ENCODE data around the gene UQCRC1. TPM values are rescaled to one million over a fixed set of nuclear protein-coding genes. Genes with fewer than 3 reads are reported as not detected.

The UQCRC1 gene
- total RNA-seq (159 TPM), polyA plus RNA-seq (108 TPM)
- long read RNA-seq, donor 1, partial matches to known transcripts: 0 of 4 reads
- long read RNA-seq, donor 1, other reads (novel, unspliced or antisense): 0 of 4 reads
- long read RNA-seq, donor 2, transcript UQCRC1-201 (13 exons, 1,985 nt): major isoform, 116 of 126 reads
- long read RNA-seq, donor 2, partial matches to known transcripts: 10 of 126 reads
- long read RNA-seq, donor 2, other reads (novel, unspliced or antisense): 0 of 126 reads
- long read RNA-seq, donor 3, transcript UQCRC1-201 (13 exons, 1,985 nt): major isoform, 84 of 99 reads
- long read RNA-seq, donor 3, partial matches to known transcripts: 14 of 99 reads
- long read RNA-seq, donor 3, other reads (novel, unspliced or antisense): 0 of 99 reads
- long read RNA-seq, donor 4, transcript UQCRC1-201 (13 exons, 1,985 nt): major isoform, 40 of 40 reads
- long read RNA-seq, donor 4, partial matches to known transcripts: 0 of 40 reads
- long read RNA-seq, donor 4, other reads (novel, unspliced or antisense): 0 of 40 reads
- long read RNA-seq, donor 5, transcript UQCRC1-201 (13 exons, 1,985 nt): major isoform, 111 of 134 reads
- long read RNA-seq, donor 5, partial matches to known transcripts: 22 of 134 reads
- long read RNA-seq, donor 5, other reads (novel, unspliced or antisense): 0 of 134 reads
- long read RNA-seq, donor 6, transcript UQCRC1-201 (13 exons, 1,985 nt): major isoform, 59 of 64 reads
- long read RNA-seq, donor 6, partial matches to known transcripts: 5 of 64 reads
- long read RNA-seq, donor 6, other reads (novel, unspliced or antisense): 0 of 64 reads
- long read RNA-seq, donor 7, transcript UQCRC1-201 (13 exons, 1,985 nt): major isoform, 50 of 57 reads
- long read RNA-seq, donor 7, partial matches to known transcripts: 7 of 57 reads
- long read RNA-seq, donor 7, other reads (novel, unspliced or antisense): 0 of 57 reads
- long read RNA-seq, donor 8, transcript UQCRC1-201 (13 exons, 1,985 nt): major isoform, 20 of 20 reads
- long read RNA-seq, donor 8, partial matches to known transcripts: 0 of 20 reads
- long read RNA-seq, donor 8, other reads (novel, unspliced or antisense): 0 of 20 reads
- long read RNA-seq, donor 9, transcript UQCRC1-201 (13 exons, 1,985 nt): major isoform, 45 of 45 reads
- long read RNA-seq, donor 9, partial matches to known transcripts: 0 of 45 reads
- long read RNA-seq, donor 9, other reads (novel, unspliced or antisense): 0 of 45 reads
- long read RNA-seq, donor 10, transcript UQCRC1-201 (13 exons, 1,985 nt): major isoform, 40 of 53 reads
- long read RNA-seq, donor 10, partial matches to known transcripts: 12 of 53 reads
- long read RNA-seq, donor 10, other reads (novel, unspliced or antisense): 0 of 53 reads

- DNase-seq (ENCODE audit: low read depth in 6 of 9, low spot score in 9 of 9): peak; percentile 77 to 95 (median 87)
- Histone ChIP-seq H3K27me3 (ENCODE audit: control insufficient read depth in 2 of 2, insufficient read depth in 1 of 2, low read length in 1 of 2) (no peaks in the 10 kb centered on the region), H3K4me1 (ENCODE audit: control insufficient read depth in 2 of 2, insufficient read depth in 2 of 2, low read length in 2 of 2) (peaks cover 4 to 13% of the 10 kb centered on the region in 2 donors), H3K9me3 (ENCODE audit: control insufficient read depth in 2 of 2, insufficient read depth in 1 of 2, low read length in 1 of 2) (peaks cover 0 to 4% of the 10 kb centered on the region in 2 donors), H3K4me3 (ENCODE audit: low read length in 2 of 2) (peak within 1 kb of the TSS; percentile 63 to 80), H3K36me3 (ENCODE audit: control insufficient read depth in 2 of 2, insufficient read depth in 2 of 2, low read length in 1 of 2) (peaks cover 16 to 27% of the 10 kb centered on the region in 2 donors), H3K27ac (ENCODE audit: low read depth in 1 of 2, low read length in 1 of 2) (peak within 1 kb of the TSS; percentile 64 to 70)
- WGBS: 2% methylated on average over 86 of the region's 86 CpGs
These were observed at the start of gene UQCRC1 for GRCh38 chr3:48609088-48610005. UQCRC1 (minus strand) TSS chr3:48609646; CDS start chr3:48609620, 26 bp downstream.

DNA sequence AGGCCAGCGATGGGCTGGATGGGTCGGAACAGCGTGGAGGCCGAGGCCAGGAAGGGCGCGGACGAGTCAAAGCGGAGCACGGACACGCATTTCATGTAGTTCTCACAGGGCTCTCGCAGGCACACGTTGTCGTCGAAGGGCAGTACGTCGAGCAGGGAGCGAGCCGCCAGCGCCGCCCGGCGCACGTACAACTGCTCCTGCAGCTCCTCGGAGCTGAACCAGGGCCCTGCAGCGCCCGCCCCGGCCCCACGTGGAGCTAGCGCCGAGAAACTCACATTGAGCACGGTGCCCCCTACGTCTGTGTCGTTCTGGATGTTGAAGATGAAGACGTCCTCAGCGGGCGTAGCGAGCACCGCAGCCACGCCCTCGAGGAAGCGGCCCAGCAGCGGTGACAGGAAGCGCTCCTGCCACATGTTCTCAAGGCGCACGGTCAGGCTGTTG is 47.4 kb upstream of the UQCRC1 start:
- Histone ChIP-seq H3K9me3 (ENCODE audit: control insufficient read depth in 2 of 2, insufficient read depth in 1 of 2, low read length in 1 of 2) (peaks cover 1 to 8% of the 10 kb centered on the region in 2 donors), H3K36me3 (ENCODE audit: control insufficient read depth in 2 of 2, insufficient read depth in 2 of 2, low read length in 1 of 2) (no peaks in the 10 kb centered on the region), H3K27ac (ENCODE audit: low read depth in 1 of 2, low read length in 1 of 2) (peak overlapping the region in 1 of 2 donors; percentile 26), H3K4me3 (ENCODE audit: low read length in 2 of 2) (peak overlapping the region; percentile 46 to 74), H3K27me3 (ENCODE audit: control insufficient read depth in 2 of 2, insufficient read depth in 1 of 2, low read length in 1 of 2) (peaks cover 13 to 67% of the 10 kb centered on the region in 2 donors), H3K4me1 (ENCODE audit: control insufficient read depth in 2 of 2, insufficient read depth in 2 of 2, low read length in 2 of 2) (peaks cover 15 to 27% of the 10 kb centered on the region in 2 donors)
- WGBS: 60% methylated on average over 45 of the region's 45 CpGs
- peak in 3 of 9 donors; percentile 23 to 26 (median 26) for DNase-seq (ENCODE audit: low read depth in 6 of 9, low spot score in 9 of 9)

DNA sequence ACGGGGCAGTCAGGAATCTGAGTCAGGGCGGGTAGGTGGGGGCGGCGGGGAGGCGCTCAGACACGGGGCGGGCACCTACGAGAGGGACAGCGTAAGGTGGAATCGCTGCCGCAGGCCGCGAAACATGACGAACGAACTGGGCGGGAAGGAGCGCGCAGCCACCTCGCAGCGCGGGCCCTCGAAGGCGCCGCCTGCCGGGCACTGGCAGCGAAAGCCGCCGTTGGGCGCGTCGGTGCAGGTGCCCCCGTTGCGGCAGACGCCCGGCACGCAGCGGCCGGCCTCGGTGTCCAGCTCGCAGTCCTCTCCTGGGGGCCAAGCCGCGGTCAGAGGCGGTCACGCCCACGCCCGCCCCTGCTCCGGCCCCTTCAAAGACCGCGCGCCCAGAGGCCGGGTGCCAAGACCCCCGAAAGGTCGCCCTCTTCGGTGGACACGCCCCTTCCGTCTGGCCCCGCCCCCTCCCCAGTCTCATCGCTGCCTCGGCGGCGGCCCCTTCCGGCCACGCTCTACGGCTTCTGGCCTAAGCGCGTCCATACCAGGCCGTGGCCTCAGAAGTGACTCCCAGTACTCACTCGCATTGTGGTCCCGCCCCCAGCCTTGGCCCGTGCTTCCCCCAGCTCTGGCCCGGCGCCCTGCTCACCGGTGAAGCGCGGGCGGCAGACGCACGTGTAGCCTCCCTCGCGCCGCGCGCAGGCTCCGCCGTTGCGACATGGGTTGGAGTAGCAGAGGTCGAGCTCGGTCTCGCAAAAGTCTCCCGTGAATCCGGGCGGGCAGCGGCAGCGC is 46.8 kb upstream of the UQCRC1 start:
- Histone ChIP-seq H3K27me3 (ENCODE audit: control insufficient read depth in 2 of 2, insufficient read depth in 1 of 2, low read length in 1 of 2) (peaks cover 10 to 61% of the 10 kb centered on the region in 2 donors), H3K4me1 (ENCODE audit: control insufficient read depth in 2 of 2, insufficient read depth in 2 of 2, low read length in 2 of 2) (peaks cover 10 to 23% of the 10 kb centered on the region in 2 donors), H3K4me3 (ENCODE audit: low read length in 2 of 2) (peak overlapping the region; percentile 46 to 74), H3K27ac (ENCODE audit: low read depth in 1 of 2, low read length in 1 of 2) (peak overlapping the region; percentile 26 to 64), H3K9me3 (ENCODE audit: control insufficient read depth in 2 of 2, insufficient read depth in 1 of 2, low read length in 1 of 2) (peaks cover 0 to 5% of the 10 kb centered on the region in 2 donors), H3K36me3 (ENCODE audit: control insufficient read depth in 2 of 2, insufficient read depth in 2 of 2, low read length in 1 of 2) (no peaks in the 10 kb centered on the region)
- DNase-seq (ENCODE audit: low read depth in 6 of 9, low spot score in 9 of 9): peak in 7 of 9 donors; percentile 61 to 88 (median 74)
- 4% methylated on average over 94 of the region's 94 CpGs for WGBS

GRCh38 chr3:48655606-48656005 is 46.2 kb upstream of the UQCRC1 start:
- Histone ChIP-seq H3K9me3 (ENCODE audit: control insufficient read depth in 2 of 2, insufficient read depth in 1 of 2, low read length in 1 of 2) (peaks cover 0 to under 1% of the 10 kb centered on the region in 2 donors), H3K4me1 (ENCODE audit: control insufficient read depth in 2 of 2, insufficient read depth in 2 of 2, low read length in 2 of 2) (peaks cover 7 to 18% of the 10 kb centered on the region in 2 donors), H3K36me3 (ENCODE audit: control insufficient read depth in 2 of 2, insufficient read depth in 2 of 2, low read length in 1 of 2) (no peaks in the 10 kb centered on the region), H3K27me3 (ENCODE audit: control insufficient read depth in 2 of 2, insufficient read depth in 1 of 2, low read length in 1 of 2) (peaks cover 5 to 55% of the 10 kb centered on the region in 2 donors), H3K4me3 (ENCODE audit: low read length in 2 of 2) (peak overlapping the region; percentile 26 to 74), H3K27ac (ENCODE audit: low read depth in 1 of 2, low read length in 1 of 2) (peak overlapping the region in 1 of 2 donors; percentile 64)
- 11% methylated on average over 30 of the region's 30 CpGs for WGBS
- DNase-seq (ENCODE audit: low read depth in 6 of 9, low spot score in 9 of 9): peak in 3 of 9 donors; percentile 6 to 49 (median 22)

DNA sequence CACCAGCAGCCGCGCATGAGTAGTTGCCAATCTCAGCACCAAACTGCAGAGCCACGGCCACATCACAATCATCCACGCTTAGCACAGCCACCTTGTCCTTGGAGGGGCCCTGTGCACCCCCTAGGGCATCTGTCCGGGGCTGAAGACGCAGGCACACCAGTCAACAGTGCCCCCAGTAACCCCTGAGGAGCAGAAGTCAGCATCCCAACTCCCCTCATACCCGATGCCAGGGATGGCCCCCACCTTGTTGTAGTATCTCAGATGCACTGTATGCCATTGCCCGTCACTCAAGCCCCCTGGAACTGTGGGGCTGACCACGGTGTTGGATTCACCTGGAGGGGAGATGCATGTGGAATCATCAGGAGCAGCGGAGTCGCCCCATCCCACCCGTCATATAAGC is 45.6 kb upstream of the UQCRC1 start:
- Histone ChIP-seq H3K4me3 (ENCODE audit: low read length in 2 of 2) (no peak overlapping the region), H3K27ac (ENCODE audit: low read depth in 1 of 2, low read length in 1 of 2) (no peak overlapping the region), H3K36me3 (ENCODE audit: control insufficient read depth in 2 of 2, insufficient read depth in 2 of 2, low read length in 1 of 2) (no peaks in the 10 kb centered on the region), H3K9me3 (ENCODE audit: control insufficient read depth in 2 of 2, insufficient read depth in 1 of 2, low read length in 1 of 2) (no peaks in the 10 kb centered on the region), H3K27me3 (ENCODE audit: control insufficient read depth in 2 of 2, insufficient read depth in 1 of 2, low read length in 1 of 2) (peaks cover 4 to 49% of the 10 kb centered on the region in 2 donors), H3K4me1 (ENCODE audit: control insufficient read depth in 2 of 2, insufficient read depth in 2 of 2, low read length in 2 of 2) (peaks cover 7 to 18% of the 10 kb centered on the region in 2 donors)
- WGBS: 95% methylated on average over 12 of the region's 12 CpGs
- no peak for DNase-seq (ENCODE audit: low read depth in 6 of 9, low spot score in 9 of 9)

DNA sequence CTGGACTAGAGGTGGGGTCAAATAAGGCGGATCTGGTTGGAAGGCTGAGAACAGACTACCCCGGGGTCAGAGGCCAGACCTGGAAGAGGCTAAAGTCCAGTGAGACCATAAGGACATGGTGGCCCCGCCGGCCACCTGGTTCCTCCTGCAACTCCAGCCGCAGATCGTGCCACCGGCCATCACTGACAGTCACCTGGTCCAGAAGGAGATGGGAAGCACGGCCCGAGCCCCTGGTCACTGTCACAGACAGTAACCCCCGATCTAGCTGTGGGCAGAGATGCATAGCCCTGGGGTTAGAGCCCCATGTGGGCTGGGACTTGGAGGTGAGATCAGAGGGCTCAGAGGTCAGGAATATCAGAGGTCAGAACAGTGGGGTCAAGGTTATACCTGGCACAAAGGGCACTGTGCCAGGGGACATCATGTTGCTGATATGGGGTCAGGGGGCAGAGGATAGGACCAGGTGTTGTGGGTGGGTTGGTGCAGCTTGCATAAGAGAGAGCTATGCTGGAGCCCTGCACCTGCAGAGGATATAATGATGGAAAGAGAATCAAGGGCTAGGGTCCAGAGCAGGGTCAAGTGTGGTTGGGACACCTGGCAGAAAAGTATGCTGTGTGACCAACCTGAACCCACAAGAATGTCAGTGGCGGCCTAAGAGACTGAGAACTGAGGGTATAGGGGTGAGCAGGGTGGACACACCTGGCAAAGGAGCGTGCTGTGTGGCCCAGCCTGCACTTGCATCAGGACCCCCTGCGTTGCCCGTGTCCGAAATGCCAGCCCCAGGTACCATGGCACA is 43.7 kb upstream of the UQCRC1 start:
- H3K4me1 ChIP-seq (ENCODE audit: control insufficient read depth in 2 of 2, insufficient read depth in 2 of 2, low read length in 2 of 2): peaks cover 7 to 18% of the 10 kb centered on the region in 2 donors
- no peak for DNase-seq (ENCODE audit: low read depth in 6 of 9, low spot score in 9 of 9)
- WGBS: 97% methylated on average over 15 of the region's 15 CpGs
- peaks cover 2 to 30% of the 10 kb centered on the region in 2 donors for H3K27me3 ChIP-seq (ENCODE audit: control insufficient read depth in 2 of 2, insufficient read depth in 1 of 2, low read length in 1 of 2)
- H3K9me3 ChIP-seq (ENCODE audit: control insufficient read depth in 2 of 2, insufficient read depth in 1 of 2, low read length in 1 of 2): no peaks in the 10 kb centered on the region
- H3K36me3 ChIP-seq (ENCODE audit: control insufficient read depth in 2 of 2, insufficient read depth in 2 of 2, low read length in 1 of 2): no peaks in the 10 kb centered on the region
- H3K4me3 ChIP-seq (ENCODE audit: low read length in 2 of 2): no peak overlapping the region
- H3K27ac ChIP-seq (ENCODE audit: low read depth in 1 of 2, low read length in 1 of 2): no peak overlapping the region

DNA sequence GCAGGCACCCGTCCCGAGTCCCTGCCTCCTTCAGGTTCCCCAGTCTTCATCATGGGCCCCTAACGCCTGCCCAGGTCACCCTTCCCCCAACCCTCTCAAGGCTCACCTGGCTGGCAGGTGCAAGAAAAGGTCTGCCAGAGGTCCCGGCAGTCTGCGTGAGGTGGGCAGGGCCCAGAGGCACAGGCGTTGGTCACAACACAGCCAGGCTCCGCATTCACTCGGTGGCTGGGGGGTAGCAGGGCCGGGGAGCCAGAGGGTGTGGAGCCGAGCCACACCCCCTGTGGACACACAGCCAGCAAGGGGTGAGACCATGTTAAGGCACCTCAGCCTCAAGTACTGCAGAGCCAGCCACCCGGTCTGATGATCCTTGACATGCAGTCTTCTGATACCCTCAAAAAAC is 42.3 kb upstream of the UQCRC1 start:
- DNase-seq (ENCODE audit: low read depth in 6 of 9, low spot score in 9 of 9): no peak
- no peaks in the 10 kb centered on the region for H3K36me3 ChIP-seq (ENCODE audit: control insufficient read depth in 2 of 2, insufficient read depth in 2 of 2, low read length in 1 of 2)
- H3K9me3 ChIP-seq (ENCODE audit: control insufficient read depth in 2 of 2, insufficient read depth in 1 of 2, low read length in 1 of 2): no peaks in the 10 kb centered on the region
- 95% methylated on average over 11 of the region's 11 CpGs for WGBS
- no peak overlapping the region for H3K27ac ChIP-seq (ENCODE audit: low read depth in 1 of 2, low read length in 1 of 2)
- peaks cover 7 to 13% of the 10 kb centered on the region in 2 donors for H3K4me1 ChIP-seq (ENCODE audit: control insufficient read depth in 2 of 2, insufficient read depth in 2 of 2, low read length in 2 of 2)
- peaks cover 2 to 16% of the 10 kb centered on the region in 2 donors for H3K27me3 ChIP-seq (ENCODE audit: control insufficient read depth in 2 of 2, insufficient read depth in 1 of 2, low read length in 1 of 2)
- no peak overlapping the region for H3K4me3 ChIP-seq (ENCODE audit: low read length in 2 of 2)

Measured in thymus (tissue), 14 donors.